Ovary (tissue), 3 donors: Measurements from ENCODE around the gene CCDC148.

Experiments used
- CTCF ChIP-seq, 3 donors: fragments of 450-650 bp in 2 of 3; fragments of 200-600 bp in 1 of 3; IDR thresholded peaks; one replicate each; pipeline versions ENCODE4 v1.5.1 to v1.8.0; 2016 to 2022; ENCODE audit warnings: antibody characterized with exemption in 3 of 3, mild to moderate bottlenecking in 1 of 3
- EP300 ChIP-seq: sonication (generic); formaldehyde crosslinking; IDR thresholded peaks from one replicate; pipeline ENCODE4 v1.6.1; 2017; ENCODE audit warnings: antibody characterized with exemption
- donor health status: DM: no; HTN: no; CAD: no.

GRCh38 chr2:158128168-158128973, 328.2 kb downstream of the CCDC148 start:
- TF ChIP-seq EP300: no peak
- no peak for TF ChIP-seq CTCF (IDR thresholded peaks at IDR 0.05)
